ENCODE results near the gene FOXO1. TPM values are rescaled to one million over a fixed set of nuclear protein-coding genes. Genes with fewer than 3 reads are reported as not detected.

FOXO1 gene
- total RNA-seq, 4 donors from 2014 or later = 117 to 250 (median 159) TPM

DNA sequence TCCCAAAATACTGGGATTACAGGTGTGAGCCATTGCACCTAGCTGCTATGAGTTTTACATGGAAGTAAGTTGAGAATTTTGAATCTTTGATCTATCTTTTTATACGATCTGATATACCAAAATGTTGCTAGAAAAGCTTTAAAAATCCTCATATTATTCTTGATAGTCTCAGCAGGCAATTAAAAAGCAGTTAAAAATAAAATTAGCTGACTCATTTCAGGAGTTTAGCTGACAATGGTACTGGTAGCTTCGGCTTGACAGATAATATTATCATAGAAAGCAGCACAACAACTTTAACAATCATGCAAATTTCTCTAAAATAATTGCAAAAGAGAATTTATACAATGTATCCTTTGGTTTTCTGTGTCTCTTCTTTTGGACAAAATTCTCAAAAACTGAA is 9.6 kb upstream of the FOXO1 start:
- DNase-seq = no peak
- no peaks in the 10 kb centered on the region for H3K36me3 ChIP-seq
- no peaks in the 10 kb centered on the region for H3K27me3 ChIP-seq
- no peak overlapping the region for H3K27ac ChIP-seq
- H3K9me3 ChIP-seq = no peaks in the 10 kb centered on the region
- ATAC-seq = no peak
- peaks cover 10 to 11% of the 10 kb centered on the region in 2 donors for H3K4me1 ChIP-seq
- TF ChIP-seq, protein P1, sequence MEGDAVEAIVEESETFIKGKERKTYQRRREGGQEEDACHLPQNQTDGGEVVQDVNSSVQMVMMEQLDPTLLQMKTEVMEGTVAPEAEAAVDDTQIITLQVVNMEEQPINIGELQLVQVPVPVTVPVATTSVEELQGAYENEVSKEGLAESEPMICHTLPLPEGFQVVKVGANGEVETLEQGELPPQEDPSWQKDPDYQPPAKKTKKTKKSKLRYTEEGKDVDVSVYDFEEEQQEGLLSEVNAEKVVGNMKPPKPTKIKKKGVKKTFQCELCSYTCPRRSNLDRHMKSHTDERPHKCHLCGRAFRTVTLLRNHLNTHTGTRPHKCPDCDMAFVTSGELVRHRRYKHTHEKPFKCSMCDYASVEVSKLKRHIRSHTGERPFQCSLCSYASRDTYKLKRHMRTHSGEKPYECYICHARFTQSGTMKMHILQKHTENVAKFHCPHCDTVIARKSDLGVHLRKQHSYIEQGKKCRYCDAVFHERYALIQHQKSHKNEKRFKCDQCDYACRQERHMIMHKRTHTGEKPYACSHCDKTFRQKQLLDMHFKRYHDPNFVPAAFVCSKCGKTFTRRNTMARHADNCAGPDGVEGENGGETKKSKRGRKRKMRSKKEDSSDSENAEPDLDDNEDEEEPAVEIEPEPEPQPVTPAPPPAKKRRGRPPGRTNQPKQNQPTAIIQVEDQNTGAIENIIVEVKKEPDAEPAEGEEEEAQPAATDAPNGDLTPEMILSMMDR (IDR thresholded peaks at IDR 0.05 in 4 of 5, conservative IDR thresholded peaks at IDR 0.05 in 1 of 5) = no peak
- no peak for TF ChIP-seq POLR2A (IDR thresholded peaks at IDR 0.05)
- intact Hi-C loops (cut with DNase I; ENCODE audit: low total_unique reads) = no loop called here
- in situ Hi-C loops (cut with MboI; ENCODE audit: low sequenced_read_pairs in 4 of 4) = loop anchor here in 1 of 4 donors (25.0 kb wide), 2 partner anchors 739 to 989 kb away; no protein-coding TSS in a partner anchor
- H3K4me3 ChIP-seq = no peak overlapping the region

DNA sequence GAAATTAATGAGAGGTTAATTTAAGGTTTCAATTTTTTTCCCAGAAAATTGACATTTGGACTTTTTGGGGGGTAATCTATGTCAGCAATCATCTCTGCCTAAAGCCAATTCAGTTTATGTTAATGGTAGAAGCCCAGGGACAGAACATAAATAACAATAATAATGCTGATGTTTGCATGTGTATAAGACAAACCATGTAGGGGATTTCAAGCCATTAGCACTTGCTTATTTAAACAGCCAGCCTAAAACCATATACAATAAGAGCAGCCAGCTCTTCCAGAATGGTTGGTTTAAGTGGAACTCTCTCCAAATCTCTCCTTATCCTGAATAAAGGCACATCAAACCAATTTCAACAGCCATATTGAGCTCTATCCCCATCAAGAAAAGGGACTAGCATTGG is 7.0 kb upstream of the FOXO1 start:
- H3K4me3 ChIP-seq = no peak overlapping the region
- in situ Hi-C loops (cut with MboI; ENCODE audit: low sequenced_read_pairs in 4 of 4) = loop anchor here in 2 of 4 donors (25.0 kb wide), 2 partner anchors 136 to 436 kb away; no protein-coding TSS in a partner anchor
- no peaks in the 10 kb centered on the region for H3K36me3 ChIP-seq
- peaks cover 11 to 14% of the 10 kb centered on the region in 2 donors for H3K4me1 ChIP-seq
- no peaks in the 10 kb centered on the region for H3K27me3 ChIP-seq
- ATAC-seq = no peak
- no peak for TF ChIP-seq POLR2A (IDR thresholded peaks at IDR 0.05)
- TF ChIP-seq, protein P1 (IDR thresholded peaks at IDR 0.05 in 4 of 5, conservative IDR thresholded peaks at IDR 0.05 in 1 of 5) = no peak
- intact Hi-C loops (cut with DNase I; ENCODE audit: low total_unique reads) = no loop called here
- H3K27ac ChIP-seq = no peak overlapping the region
- H3K9me3 ChIP-seq = no peaks in the 10 kb centered on the region
- no peak for DNase-seq

DNA sequence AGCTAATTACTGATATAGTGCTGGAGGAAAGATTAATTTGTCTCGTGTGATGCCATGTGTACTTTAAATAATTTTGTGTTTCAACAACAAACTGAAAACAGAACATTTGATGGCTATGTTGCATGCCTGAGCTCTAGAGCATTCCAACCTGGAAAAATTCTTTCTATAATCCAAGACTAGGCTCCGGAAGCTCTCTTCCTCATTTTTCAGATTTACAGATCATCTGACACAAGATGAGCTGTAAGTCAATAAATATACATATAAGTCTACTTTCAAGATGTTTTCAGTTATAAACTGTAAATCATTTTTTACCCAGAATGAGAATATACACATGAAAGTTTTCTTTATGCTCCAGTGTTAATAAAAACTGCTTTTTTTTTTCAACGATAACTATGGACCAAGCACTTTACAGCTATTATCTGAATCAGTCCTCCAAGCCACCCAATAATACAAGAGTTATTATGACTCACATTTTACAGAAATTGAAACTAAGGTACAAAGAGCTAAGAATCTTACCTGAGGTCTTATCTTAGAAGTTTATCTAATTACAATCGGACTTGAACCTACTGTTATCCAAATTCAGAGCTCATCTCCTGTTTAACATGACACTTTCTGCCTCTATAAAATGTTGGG is 6.4 kb upstream of the FOXO1 start:
- intact Hi-C loops (cut with DNase I; ENCODE audit: low total_unique reads) (no loop called here), in situ Hi-C loops (cut with MboI; ENCODE audit: low sequenced_read_pairs in 4 of 4) (loop anchor here in 2 of 4 donors (25.0 kb wide), 2 partner anchors 136 to 436 kb away; no protein-coding TSS in a partner anchor)
- peaks cover 16 to 20% of the 10 kb centered on the region in 2 donors for H3K4me1 ChIP-seq
- H3K4me3 ChIP-seq = no peak overlapping the region
- no peaks in the 10 kb centered on the region for H3K36me3 ChIP-seq
- ATAC-seq (no peak), DNase-seq (no peak)
- no peaks in the 10 kb centered on the region for H3K9me3 ChIP-seq
- no peaks in the 10 kb centered on the region for H3K27me3 ChIP-seq
- no peak for TF ChIP-seq POLR2A (IDR thresholded peaks at IDR 0.05)
- TF ChIP-seq, protein P1 (IDR thresholded peaks at IDR 0.05 in 4 of 5, conservative IDR thresholded peaks at IDR 0.05 in 1 of 5) = no peak
- peak overlapping the region in 1 of 4 donors; percentile 21 for H3K27ac ChIP-seq

DNA sequence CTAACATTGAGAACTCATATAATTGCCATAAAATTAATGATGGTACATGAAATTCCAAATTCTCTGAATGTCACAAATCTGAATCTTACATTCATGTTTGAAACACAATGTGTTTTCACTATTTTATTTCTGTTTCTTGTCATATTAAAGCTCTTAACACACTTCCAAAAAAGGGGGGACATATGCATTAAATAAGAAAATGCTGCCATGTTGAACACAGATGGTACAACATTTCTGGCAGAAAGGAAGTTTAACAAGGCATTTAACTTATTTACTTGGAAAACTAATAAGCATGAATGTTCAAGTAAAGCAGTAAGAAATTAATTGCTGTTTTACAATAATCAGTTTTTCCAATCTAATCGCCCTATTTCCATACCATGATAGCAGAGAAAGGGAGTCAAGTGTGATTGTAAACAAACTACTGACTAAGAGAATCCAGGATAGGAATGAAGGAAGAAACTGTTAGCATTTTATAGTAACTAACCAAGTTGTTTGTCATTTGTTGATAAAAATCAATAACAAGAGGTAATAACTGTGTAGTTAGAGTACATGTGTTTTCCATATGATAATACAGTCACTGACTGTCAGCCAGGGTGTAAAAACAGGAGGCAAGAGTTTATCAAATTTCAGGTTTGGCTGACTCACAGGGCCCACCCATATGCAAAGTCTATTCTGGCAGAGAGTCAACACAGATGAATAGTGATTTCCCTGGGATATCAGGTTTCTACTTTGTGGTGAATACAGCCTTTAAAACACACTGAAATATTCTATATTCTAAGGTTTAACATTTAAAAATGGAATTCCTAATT is 5.7 kb upstream of the FOXO1 start:
- in situ Hi-C loops (cut with MboI; ENCODE audit: low sequenced_read_pairs in 4 of 4) = loop anchor here in 2 of 4 donors (25.0 kb wide), 2 partner anchors 135 to 435 kb away; no protein-coding TSS in a partner anchor
- no peaks in the 10 kb centered on the region for H3K9me3 ChIP-seq
- peaks cover 20 to 25% of the 10 kb centered on the region in 2 donors for H3K4me1 ChIP-seq
- intact Hi-C loops (cut with DNase I; ENCODE audit: low total_unique reads) = no loop called here
- H3K27me3 ChIP-seq = no peaks in the 10 kb centered on the region
- no peak overlapping the region for H3K4me3 ChIP-seq
- DNase-seq = no peak
- TF ChIP-seq, protein P1 (IDR thresholded peaks at IDR 0.05 in 4 of 5, conservative IDR thresholded peaks at IDR 0.05 in 1 of 5) = no peak
- no peak for TF ChIP-seq POLR2A (IDR thresholded peaks at IDR 0.05)
- no peaks in the 10 kb centered on the region for H3K36me3 ChIP-seq
- H3K27ac ChIP-seq = peak overlapping the region in 1 of 4 donors; percentile 21
- ATAC-seq = no peak

Measured in gastrocnemius medialis (tissue), 4 donors.